Cardiac muscle cell (in vitro differentiated cells and primary cell): Measurements from ENCODE around the gene SPTSSB. TPM values are rescaled to one million over a fixed set of nuclear protein-coding genes. Genes with fewer than 3 reads are reported as not detected.
A peak's percentile ranks its signal among the peaks of the same experiment; 100 is the strongest.

Source experiments
- DNase-seq, 2 donors: peaks; one replicate each; pipeline versions ENCODE4 v3.0.0 to v3.0.0-alpha.2; 2010 to 2017; ENCODE audit warnings: low read depth in 1 of 2, low spot score in 1 of 2
- H3K27ac ChIP-seq: fragments of 200-600 bp; sonication (generic); 2 replicates; pipeline ENCODE4 v1.5.1; 2016
- H3K27me3 ChIP-seq: fragments of 200-600 bp; sonication (generic); 2 replicates; pipeline ENCODE4 v1.6.0; 2016; ENCODE audit warnings: control low read depth
- H3K36me3 ChIP-seq: fragments of 200-600 bp; sonication (generic); 2 replicates; pipeline ENCODE4 v1.5.1; 2016; ENCODE audit warnings: control low read depth
- H3K4me1 ChIP-seq: fragments of 200-600 bp; sonication (generic); 2 replicates; pipeline ENCODE4 v1.8.1; 2017; ENCODE audit warnings: low read depth, mild to moderate bottlenecking, mixed run types
- H3K4me3 ChIP-seq: fragments of 200-600 bp; sonication (generic); 2 replicates; pipeline ENCODE4 v1.5.1; 2016; ENCODE audit warnings: mild to moderate bottlenecking
- H3K9me3 ChIP-seq: fragments of 200-600 bp; sonication (generic); 2 replicates; pipeline ENCODE4 v1.5.1; 2017; ENCODE audit warnings: low read depth, mild to moderate bottlenecking, control low read depth
- polyA plus RNA-seq: library from polyadenylated mRNA; unstranded; fragments of >200 nt; fragmentation: Nextera tagmentation; extraction: Ambion mirVana; gene quantifications from 2 replicates; pipeline ENCODE4 v1.2.1, GENCODE V29; 2016
- total RNA-seq: library from RNA; depleted of rRNA; stranded (reverse); fragments of >200 nt; gene quantifications from 2 replicates; pipeline ENCODE4 v1.2.3, GENCODE V29; 2016
- TF ChIP-seq, protein P1 (sequence below): IDR thresholded peaks from 2 replicates; pipeline ENCODE4 v1.5.1; 2012; ENCODE audit warnings: low read depth, mild to moderate bottlenecking, low read length

SPTSSB gene
- total and polyA plus RNA-seq, 2 experiments from 2014 or later, result not detected

DNA sequence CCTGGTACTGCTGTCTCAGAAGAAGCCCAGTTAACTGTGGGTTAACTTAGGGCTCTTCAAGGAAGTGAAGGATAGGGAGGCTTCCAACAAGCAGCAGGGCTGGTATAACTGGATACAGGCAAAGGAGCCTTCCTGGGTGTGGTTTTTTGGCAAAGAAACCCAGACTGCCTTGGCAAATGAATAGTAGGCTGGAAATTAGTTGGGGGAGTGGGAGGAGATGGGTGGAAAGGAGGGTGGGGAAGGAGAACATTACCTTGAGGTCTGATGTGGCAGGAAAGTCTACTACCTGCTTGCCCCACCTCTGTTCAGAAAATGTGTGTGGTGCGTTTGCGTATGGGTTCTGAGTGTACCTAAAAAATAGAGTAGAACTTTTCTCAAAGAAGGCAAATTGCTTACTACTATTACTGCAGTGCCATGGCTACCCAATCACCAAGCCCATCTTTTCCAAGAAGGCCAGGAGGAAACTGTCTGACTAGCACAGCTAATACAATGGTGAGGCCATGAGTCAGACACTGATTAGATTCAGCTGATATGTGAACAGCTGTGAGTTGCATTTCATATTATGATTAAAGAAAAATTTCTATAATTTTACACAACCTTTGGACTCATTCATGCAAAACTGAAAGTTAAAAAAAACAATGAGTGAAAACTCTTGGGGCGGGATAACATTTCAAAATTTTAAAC lies 55.2 kb downstream of the SPTSSB start:
- H3K27ac ChIP-seq, result no peak overlapping the region

DNA sequence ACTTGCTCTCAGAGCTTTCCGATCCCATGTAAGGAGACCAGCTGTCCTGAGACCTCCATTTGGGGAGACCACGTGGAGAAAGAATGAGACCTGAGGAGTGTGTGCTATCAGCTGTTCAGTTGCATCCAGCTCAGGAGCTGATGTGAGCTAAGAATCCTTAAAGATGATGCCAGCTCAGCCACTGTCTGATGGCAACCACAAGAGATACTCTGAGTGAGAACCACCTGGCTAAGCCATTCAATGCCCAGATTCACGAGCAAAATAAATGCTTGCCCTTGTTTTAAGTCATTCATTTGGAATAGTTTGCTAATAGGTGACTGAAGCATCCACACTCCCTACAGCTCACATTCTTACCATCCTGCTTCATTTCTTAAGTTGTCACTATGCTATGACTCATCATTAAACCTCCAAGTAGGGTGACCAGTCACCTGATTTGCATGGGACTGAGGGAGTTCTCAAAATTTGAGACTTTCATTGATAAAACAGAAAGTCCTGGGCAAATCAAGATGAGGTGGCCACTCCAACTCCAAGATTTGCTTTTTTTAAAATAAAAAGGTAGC lies 56.4 kb downstream of the SPTSSB start:
- DNase-seq, result no peak
- no peaks in the 10 kb centered on the region for H3K27me3 ChIP-seq
- no peaks in the 10 kb centered on the region for H3K4me1 ChIP-seq
- H3K36me3 ChIP-seq, result no peaks in the 10 kb centered on the region
- H3K27ac ChIP-seq, result no peak overlapping the region
- TF ChIP-seq, protein P1, sequence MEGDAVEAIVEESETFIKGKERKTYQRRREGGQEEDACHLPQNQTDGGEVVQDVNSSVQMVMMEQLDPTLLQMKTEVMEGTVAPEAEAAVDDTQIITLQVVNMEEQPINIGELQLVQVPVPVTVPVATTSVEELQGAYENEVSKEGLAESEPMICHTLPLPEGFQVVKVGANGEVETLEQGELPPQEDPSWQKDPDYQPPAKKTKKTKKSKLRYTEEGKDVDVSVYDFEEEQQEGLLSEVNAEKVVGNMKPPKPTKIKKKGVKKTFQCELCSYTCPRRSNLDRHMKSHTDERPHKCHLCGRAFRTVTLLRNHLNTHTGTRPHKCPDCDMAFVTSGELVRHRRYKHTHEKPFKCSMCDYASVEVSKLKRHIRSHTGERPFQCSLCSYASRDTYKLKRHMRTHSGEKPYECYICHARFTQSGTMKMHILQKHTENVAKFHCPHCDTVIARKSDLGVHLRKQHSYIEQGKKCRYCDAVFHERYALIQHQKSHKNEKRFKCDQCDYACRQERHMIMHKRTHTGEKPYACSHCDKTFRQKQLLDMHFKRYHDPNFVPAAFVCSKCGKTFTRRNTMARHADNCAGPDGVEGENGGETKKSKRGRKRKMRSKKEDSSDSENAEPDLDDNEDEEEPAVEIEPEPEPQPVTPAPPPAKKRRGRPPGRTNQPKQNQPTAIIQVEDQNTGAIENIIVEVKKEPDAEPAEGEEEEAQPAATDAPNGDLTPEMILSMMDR, result no peak
- H3K9me3 ChIP-seq, result no peaks in the 10 kb centered on the region
- H3K4me3 ChIP-seq, result no peak overlapping the region

More for the DNA sequence above, 55.2 kb downstream of the SPTSSB start:
- no peaks in the 10 kb centered on the region for H3K36me3 ChIP-seq
- peak in 1 of 2 donors; percentile 21 for DNase-seq
- no peaks in the 10 kb centered on the region for H3K27me3 ChIP-seq
- TF ChIP-seq, protein P1, result no peak
- no peak overlapping the region for H3K4me3 ChIP-seq
- no peaks in the 10 kb centered on the region for H3K9me3 ChIP-seq
- H3K4me1 ChIP-seq, result no peaks in the 10 kb centered on the region

DNA sequence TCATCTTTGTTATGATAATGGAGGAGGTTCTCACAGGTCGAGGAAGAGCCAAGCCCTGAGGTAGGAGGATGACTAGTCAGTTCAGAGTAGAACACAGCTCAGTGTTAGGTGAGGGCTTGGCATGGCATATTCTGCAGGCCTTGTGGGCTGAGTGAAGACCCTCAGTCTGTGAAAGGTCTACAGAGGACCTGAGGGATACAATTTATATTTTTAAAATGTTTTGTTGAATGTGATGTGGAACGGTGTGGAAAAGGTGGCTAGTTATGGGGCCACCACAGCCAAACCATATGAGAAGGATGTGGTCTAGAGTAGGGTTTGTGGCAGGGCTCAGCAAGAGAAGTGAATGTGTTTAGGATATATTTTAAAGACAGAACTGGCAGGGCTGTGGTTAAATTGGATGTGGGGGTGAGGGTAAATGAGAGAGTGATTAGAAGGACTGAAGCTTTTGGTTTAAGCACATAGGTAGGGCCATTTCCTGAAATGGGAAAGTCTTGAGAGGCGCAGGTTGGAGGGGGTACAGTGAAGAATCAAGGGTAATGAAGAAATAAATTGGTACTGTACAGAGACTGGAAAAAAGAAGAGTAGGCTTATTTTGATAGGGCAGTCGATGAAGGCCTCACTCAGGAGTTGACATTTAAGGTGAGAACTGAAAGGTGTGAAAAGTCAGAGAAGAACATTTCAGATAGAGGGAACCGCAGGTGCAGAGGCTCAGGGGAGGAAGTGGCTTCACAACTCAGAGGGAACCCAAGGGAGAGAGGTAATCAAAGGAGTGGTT lies 60.5 kb downstream of the SPTSSB start:
- Histone ChIP-seq H3K9me3 (no peaks in the 10 kb centered on the region), H3K27me3 (no peaks in the 10 kb centered on the region), H3K4me3 (no peak overlapping the region), H3K36me3 (no peaks in the 10 kb centered on the region), H3K27ac (no peak overlapping the region), H3K4me1 (no peaks in the 10 kb centered on the region)
- TF ChIP-seq, protein P1, result no peak
- no peak for DNase-seq

DNA sequence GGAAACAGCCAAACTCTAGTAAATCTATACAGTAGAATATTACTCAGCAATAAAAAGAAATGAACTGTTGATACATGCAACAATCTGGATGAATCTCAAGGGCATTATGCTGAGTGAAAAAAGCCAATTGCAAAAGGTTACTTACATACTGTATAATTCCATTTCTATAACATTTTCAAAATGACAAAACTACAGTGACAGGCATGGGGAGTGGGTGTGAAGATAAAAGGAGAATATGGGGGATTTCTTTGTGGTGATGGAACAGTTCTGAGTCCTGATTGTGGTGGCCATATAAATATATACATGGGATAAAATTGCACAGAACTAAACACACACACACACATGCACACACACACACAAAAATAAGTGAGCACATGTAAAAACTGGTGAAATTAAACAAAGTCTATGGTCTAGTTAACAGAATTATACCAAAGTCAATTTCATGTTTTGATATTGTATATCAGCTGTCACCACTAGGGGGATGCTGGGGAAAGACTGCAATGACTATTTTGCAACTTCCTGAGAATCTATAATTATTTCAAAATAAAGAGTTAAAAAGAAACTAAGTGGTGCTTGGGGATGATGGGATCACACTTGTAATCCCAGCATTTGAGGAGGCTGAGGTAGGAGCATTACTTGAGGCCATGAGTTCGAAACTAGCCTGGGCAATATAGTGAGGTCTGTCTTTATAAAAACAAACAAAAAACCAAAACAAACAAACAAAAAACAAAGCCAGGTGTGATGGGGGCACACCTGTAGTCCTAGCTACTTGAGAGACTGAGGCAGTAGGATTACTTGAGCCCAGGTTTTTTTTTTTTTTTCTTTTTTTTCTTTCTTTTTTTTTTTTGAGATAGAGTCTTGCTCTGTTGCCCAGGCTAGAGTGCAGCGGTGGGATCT lies 66.0 kb downstream of the SPTSSB start:
- TF ChIP-seq, protein P1, result peak; percentile 78
- peak in 1 of 2 donors; percentile 47 for DNase-seq
- Histone ChIP-seq H3K27me3 (no peaks in the 10 kb centered on the region), H3K4me1 (no peaks in the 10 kb centered on the region), H3K27ac (no peak overlapping the region), H3K9me3 (no peaks in the 10 kb centered on the region), H3K4me3 (no peak overlapping the region), H3K36me3 (no peaks in the 10 kb centered on the region)

DNA sequence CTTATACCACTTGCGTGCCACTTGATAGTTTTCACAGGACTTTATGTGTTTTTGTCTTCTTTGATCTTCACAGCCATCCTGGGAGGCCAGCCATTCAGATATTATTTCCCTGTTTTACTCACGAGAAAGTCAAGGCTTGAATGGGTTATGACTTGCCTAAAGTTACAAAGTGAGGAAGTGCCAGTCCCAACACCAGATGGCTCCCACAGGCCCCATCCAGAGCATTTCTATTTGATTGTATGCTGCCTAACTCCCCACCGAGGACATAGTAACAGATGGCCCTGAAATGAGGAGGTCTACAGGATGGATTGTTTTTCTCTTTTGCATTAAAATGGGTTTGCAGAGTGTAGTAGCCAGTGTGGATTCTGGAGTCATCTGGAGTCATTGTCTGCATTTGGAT lies 74.5 kb downstream of the SPTSSB start:
- no peak overlapping the region for H3K27ac ChIP-seq
- TF ChIP-seq, protein P1, result no peak
- no peaks in the 10 kb centered on the region for H3K27me3 ChIP-seq
- H3K4me3 ChIP-seq, result no peak overlapping the region
- no peaks in the 10 kb centered on the region for H3K9me3 ChIP-seq
- H3K4me1 ChIP-seq, result no peaks in the 10 kb centered on the region
- no peak for DNase-seq
- no peaks in the 10 kb centered on the region for H3K36me3 ChIP-seq
